ENCODE measurements around the gene TP53TG5.

Gene TP53TG5

GRCh38 chr20:45372241-45372640 lies 5.9 kb downstream of the TP53TG5 start:
- Histone ChIP-seq H3K4me1 (ENCODE audit: control insufficient read depth, insufficient read depth, low read length) (no peaks in the 10 kb centered on the region), H3K27ac (ENCODE audit: extremely low read depth, low read depth, low read length) (no peak overlapping the region), H3K36me3 (ENCODE audit: control insufficient read depth in 2 of 2, insufficient read depth in 1 of 2, low read length in 2 of 2) (peaks cover 0 to 21% of the 10 kb centered on the region in 2 experiments; a peak in 1 of 3 replicates), H3K4me3 (ENCODE audit: low read depth, low read length) (no peak overlapping the region), H3K9me3 (ENCODE audit: control insufficient read depth, insufficient read depth, low read depth, low read length) (no peaks in the 10 kb centered on the region)
- POLR2A ChIA-PET = interaction anchor here (1.6 to 1.7 kb wide), 2 partner anchors 9 to 35 kb away, joined by 5 to 6 read pairs; partner anchors contain the start of gene SYS1
- CTCF ChIA-PET = interaction anchor here (0.6 to 5.4 kb wide), 5 partner anchors 38 to 399 kb away, joined by 3 to 95 read pairs (median 10); no protein-coding TSS in a partner anchor
- TF ChIP-seq ZNF214 (tag by site-specific recombination; IDR thresholded peaks at IDR 0.05; ENCODE audit: borderline replicate concordance) = no peak
- no peak for TF ChIP-seq ZIC2 (tag by site-specific recombination; IDR thresholded peaks at IDR 0.05)
- no peak for TF ChIP-seq FEZF1 (tag by site-specific recombination; IDR thresholded peaks at IDR 0.05)
- no peak for TF ChIP-seq ZNF610 (tag by site-specific recombination; IDR thresholded peaks at IDR 0.05; ENCODE audit: borderline replicate concordance)
- TF ChIP-seq KLF1 (tag by site-specific recombination; IDR thresholded peaks at IDR 0.05) = no peak
- no peak for TF ChIP-seq ZNF548 (tag by site-specific recombination; IDR thresholded peaks at IDR 0.05)
- TF ChIP-seq, protein P1, sequence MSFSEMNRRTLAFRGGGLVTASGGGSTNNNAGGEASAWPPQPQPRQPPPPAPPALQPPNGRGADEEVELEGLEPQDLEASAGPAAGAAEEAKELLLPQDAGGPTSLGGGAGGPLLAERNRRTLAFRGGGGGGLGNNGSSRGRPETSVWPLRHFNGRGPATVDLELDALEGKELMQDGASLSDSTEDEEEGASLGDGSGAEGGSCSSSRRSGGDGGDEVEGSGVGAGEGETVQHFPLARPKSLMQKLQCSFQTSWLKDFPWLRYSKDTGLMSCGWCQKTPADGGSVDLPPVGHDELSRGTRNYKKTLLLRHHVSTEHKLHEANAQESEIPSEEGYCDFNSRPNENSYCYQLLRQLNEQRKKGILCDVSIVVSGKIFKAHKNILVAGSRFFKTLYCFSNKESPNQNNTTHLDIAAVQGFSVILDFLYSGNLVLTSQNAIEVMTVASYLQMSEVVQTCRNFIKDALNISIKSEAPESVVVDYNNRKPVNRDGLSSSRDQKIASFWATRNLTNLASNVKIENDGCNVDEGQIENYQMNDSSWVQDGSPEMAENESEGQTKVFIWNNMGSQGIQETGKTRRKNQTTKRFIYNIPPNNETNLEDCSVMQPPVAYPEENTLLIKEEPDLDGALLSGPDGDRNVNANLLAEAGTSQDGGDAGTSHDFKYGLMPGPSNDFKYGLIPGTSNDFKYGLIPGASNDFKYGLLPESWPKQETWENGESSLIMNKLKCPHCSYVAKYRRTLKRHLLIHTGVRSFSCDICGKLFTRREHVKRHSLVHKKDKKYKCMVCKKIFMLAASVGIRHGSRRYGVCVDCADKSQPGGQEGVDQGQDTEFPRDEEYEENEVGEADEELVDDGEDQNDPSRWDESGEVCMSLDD (tag by site-specific recombination; IDR thresholded peaks at IDR 0.05) = no peak
- no peak for TF ChIP-seq ZNF623 (tag by site-specific recombination; IDR thresholded peaks at IDR 0.05)
- TF ChIP-seq TSHZ1 (tag by site-specific recombination; IDR thresholded peaks at IDR 0.05; ENCODE audit: borderline replicate concordance) = no peak
- TF ChIP-seq ZEB2 (tag by site-specific recombination; IDR thresholded peaks at IDR 0.05) = no peak
- no peak for TF ChIP-seq ZNF112 (tag by site-specific recombination; IDR thresholded peaks at IDR 0.05)
- TF ChIP-seq ZSCAN16 (tag by site-specific recombination; IDR thresholded peaks at IDR 0.05) = no peak
- TF ChIP-seq ZNF521 (tag by site-specific recombination; IDR thresholded peaks at IDR 0.05) = no peak

- ChIA-PET CTCF (interaction anchor here (0.5 to 3.4 kb wide), 8 partner anchors 10 to 1290 kb away, joined by 3 to 18 read pairs (median 3); no protein-coding TSS in a partner anchor), POLR2A (interaction anchor here (0.5 to 1.7 kb wide), 5 partner anchors 8 to 398 kb away, joined by 3 to 6 read pairs (median 3); partner anchors contain the start of gene SYS1)
- Histone ChIP-seq H3K4me1 (ENCODE audit: control insufficient read depth, insufficient read depth, low read length) (no peaks in the 10 kb centered on the region), H3K4me3 (ENCODE audit: low read depth, low read length) (no peak overlapping the region), H3K27ac (ENCODE audit: extremely low read depth, low read depth, low read length) (no peak overlapping the region), H3K36me3 (ENCODE audit: control insufficient read depth in 2 of 2, insufficient read depth in 1 of 2, low read length in 2 of 2) (peaks cover 0 to 37% of the 10 kb centered on the region in 2 experiments; a peak in 1 of 3 replicates), H3K9me3 (ENCODE audit: control insufficient read depth, insufficient read depth, low read depth, low read length) (no peaks in the 10 kb centered on the region)
- TF ChIP-seq ZNF16 (tag by site-specific recombination; IDR thresholded peaks at IDR 0.05; ENCODE audit: low read depth) (no peak), ZNF664 (tag by site-specific recombination; IDR thresholded peaks at IDR 0.05) (no peak), RBAK (tag by site-specific recombination; IDR thresholded peaks at IDR 0.05) (no peak), ZNF701 (tag by site-specific recombination; IDR thresholded peaks at IDR 0.05) (no peak), ZNF560 (tag by site-specific recombination; IDR thresholded peaks at IDR 0.05; ENCODE audit: borderline replicate concordance) (no peak), MZF1 (tag by site-specific recombination; IDR thresholded peaks at IDR 0.05; ENCODE audit: borderline replicate concordance) (no peak), PRDM1 (tag by site-specific recombination; IDR thresholded peaks at IDR 0.05) (no peak), ZNF548 (tag by site-specific recombination; IDR thresholded peaks at IDR 0.05) (no peak), ZNF416 (tag by site-specific recombination; IDR thresholded peaks at IDR 0.05) (no peak), ZNF48 (tag by site-specific recombination; IDR thresholded peaks at IDR 0.05) (no peak)
- TF ChIP-seq, protein P2, sequence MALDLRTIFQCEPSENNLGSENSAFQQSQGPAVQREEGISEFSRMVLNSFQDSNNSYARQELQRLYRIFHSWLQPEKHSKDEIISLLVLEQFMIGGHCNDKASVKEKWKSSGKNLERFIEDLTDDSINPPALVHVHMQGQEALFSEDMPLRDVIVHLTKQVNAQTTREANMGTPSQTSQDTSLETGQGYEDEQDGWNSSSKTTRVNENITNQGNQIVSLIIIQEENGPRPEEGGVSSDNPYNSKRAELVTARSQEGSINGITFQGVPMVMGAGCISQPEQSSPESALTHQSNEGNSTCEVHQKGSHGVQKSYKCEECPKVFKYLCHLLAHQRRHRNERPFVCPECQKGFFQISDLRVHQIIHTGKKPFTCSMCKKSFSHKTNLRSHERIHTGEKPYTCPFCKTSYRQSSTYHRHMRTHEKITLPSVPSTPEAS (tag by site-specific recombination; IDR thresholded peaks at IDR 0.05) = no peak
- TF ChIP-seq, protein P3, sequence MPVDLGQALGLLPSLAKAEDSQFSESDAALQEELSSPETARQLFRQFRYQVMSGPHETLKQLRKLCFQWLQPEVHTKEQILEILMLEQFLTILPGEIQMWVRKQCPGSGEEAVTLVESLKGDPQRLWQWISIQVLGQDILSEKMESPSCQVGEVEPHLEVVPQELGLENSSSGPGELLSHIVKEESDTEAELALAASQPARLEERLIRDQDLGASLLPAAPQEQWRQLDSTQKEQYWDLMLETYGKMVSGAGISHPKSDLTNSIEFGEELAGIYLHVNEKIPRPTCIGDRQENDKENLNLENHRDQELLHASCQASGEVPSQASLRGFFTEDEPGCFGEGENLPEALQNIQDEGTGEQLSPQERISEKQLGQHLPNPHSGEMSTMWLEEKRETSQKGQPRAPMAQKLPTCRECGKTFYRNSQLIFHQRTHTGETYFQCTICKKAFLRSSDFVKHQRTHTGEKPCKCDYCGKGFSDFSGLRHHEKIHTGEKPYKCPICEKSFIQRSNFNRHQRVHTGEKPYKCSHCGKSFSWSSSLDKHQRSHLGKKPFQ (tag by site-specific recombination; IDR thresholded peaks at IDR 0.05) = no peak
- TF ChIP-seq, protein P4, sequence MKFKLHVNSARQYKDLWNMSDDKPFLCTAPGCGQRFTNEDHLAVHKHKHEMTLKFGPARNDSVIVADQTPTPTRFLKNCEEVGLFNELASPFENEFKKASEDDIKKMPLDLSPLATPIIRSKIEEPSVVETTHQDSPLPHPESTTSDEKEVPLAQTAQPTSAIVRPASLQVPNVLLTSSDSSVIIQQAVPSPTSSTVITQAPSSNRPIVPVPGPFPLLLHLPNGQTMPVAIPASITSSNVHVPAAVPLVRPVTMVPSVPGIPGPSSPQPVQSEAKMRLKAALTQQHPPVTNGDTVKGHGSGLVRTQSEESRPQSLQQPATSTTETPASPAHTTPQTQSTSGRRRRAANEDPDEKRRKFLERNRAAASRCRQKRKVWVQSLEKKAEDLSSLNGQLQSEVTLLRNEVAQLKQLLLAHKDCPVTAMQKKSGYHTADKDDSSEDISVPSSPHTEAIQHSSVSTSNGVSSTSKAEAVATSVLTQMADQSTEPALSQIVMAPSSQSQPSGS (tag by site-specific recombination; IDR thresholded peaks at IDR 0.05; ENCODE audit: low read depth) = no peak
These were observed 7.5 kb downstream of the TP53TG5 start for GRCh38 chr20:45370571-45371160.

Measured in HEK293 (cell line).